SK-N-MC (cell line): ENCODE results near the gene LAPTM5.

Experiments used
- EZH2 ChIP-seq: fragments of 200-600 bp; sonication (generic); IDR thresholded peaks from one replicate; pipeline ENCODE4 v1.6.1; 2017; ENCODE audit warnings: antibody characterized with exemption
- FOXP2 ChIP-seq: optimal IDR thresholded peaks from 2 replicates; pipeline ENCODE3; 2011; ENCODE audit warnings: mild to moderate bottlenecking, moderate library complexity; ENCODE audit not compliant: insufficient read depth; ENCODE audit errors: extremely low read length, control extremely low read depth
- POLR2AphosphoS5 ChIP-seq: IDR thresholded peaks from 2 replicates; pipeline ENCODE4 v1.6.1; 2012; ENCODE audit warnings: mild to moderate bottlenecking, low read depth, low read length, borderline replicate concordance

DNA sequence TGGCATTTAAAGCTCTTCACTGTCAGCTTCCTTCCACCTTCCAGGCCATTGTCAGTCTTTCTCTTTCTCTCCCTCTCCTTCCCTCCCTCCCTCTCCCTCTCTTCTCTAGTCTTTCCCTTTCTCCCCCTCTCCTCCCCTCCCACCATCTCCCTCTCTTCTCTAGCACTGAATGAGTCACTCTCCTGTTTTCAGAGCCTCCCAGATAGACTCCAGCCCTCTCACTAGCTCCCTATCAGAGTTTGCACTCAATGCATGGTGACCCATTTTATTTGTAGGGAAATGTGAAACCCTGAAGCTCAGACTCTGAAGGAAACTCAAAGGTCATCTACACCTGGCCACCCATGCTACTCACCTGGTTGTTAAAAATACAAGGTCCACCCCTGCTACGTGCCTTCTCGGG is 29.8 kb downstream of the LAPTM5 start:
- TF ChIP-seq POLR2AphosphoS5 = no peak
- TF ChIP-seq EZH2 = no peak
- no peak for TF ChIP-seq FOXP2
